ENCODE data around the gene OXT.
"Not testable (repeated sequence)": the region's sequence is repeated elsewhere in the genome, so short reads cannot be mapped to it uniquely, and the experiment has no call there.

Gene OXT

DNA sequence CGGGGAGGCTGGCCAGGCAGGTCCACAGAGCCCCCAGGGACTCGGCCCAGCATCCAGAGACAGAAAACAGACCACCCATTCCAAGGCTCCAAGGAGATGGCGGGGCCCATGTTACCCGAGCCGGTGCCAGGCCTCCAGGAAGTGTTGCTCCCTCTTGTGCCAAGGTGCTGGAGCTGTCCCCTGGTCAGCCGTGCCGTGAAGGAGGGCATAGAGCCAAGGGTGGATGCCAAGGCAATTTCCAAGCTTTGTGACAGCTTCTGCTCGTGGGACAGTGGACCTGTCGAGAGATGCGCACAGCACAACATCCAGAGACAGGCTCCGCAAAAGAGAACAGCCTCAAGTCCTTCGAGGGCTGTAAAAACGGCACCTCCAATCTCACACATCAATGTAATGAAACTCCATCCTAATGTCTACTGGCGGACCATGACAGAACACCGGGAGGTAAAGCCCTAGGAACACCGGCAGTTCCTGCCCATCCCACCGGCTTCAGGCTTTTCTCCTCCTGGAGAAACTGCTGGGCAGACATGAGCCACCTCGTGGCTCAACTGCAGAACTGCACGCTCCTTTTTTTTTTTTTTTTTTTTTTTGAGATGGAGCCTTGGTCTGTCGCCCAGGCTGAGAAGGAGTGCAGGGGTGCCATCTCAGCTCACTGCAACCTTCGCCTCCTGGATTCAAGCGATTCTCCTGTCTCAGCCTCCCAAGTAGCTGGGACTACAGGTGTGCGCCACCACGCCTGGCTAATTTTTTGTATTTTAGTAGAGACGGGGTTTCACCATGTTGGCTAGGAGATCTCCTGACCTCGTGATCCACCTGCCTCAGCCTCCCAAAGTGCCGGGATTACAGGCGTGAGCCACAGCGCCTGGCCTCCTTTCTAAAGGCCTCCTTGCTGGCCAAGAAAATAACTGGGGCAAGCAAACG is 44.0 kb downstream of the OXT start:
- no peak for DNase-seq

DNA sequence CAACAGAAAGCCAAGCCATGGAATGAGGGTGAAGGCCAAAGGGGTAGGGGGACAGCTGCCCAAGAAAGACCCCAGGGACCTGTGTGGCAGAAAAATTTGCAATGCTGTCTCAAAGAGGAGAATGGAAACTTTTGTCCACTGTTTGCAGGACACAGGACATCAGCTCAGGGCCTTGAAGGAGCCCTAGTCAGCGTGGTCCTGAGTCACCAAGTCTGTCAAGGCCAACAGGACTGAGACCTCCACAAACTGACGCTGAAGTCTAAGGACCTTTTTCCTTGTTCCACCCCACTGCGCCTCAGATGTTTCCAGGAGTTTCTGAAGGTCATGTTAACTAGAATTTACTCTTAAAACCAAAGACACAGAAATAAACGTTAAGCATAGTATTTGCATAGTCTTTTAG is 44.9 kb downstream of the OXT start:
- no peak for DNase-seq

DNA sequence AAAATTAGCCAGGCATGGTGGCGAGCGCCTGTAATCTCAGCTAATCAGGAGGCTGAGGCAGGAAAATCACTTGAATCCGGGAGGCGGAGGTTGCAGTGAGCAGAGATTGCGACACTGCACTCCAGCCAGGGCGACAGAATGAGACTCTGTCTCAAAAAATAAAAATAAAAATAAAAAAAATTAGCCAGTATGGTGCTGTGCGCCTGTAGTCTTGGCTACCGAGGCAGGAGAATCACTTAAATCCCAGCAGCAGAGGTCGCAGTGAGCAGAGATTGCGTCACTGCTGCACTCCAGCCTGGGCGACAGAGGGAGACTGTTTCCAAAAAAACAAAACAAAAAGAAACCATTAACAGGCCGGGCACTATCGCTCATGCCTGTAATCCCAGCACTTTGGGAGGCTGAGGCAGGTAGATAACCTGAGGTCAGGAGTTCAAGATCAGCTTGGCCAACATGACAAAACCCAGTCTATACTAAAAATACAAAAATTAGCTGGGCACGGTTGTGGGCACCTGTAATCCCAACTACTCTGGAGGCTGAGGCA is 46.5 kb downstream of the OXT start:
- DNase-seq: not testable (repeated sequence)

DNA sequence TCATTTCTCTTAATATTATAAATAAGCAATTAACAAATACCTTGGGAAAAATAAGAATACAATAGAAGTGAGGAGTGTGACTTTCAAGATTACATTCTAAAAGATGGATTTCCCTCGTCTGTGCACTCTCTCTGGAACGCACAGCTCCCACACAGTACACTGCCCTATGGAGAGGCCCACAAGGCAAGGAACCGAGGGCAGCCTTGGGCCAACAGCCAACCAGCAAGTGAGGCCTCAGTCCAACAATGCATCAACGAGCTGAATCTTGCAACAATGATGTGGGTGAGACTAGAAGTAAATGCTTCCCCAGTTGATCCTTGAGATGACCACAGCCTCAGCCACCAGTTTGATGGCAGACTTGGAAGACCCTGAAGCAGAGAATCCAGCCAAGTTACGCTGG is 47.6 kb downstream of the OXT start:
- DNase-seq: no peak

DNA sequence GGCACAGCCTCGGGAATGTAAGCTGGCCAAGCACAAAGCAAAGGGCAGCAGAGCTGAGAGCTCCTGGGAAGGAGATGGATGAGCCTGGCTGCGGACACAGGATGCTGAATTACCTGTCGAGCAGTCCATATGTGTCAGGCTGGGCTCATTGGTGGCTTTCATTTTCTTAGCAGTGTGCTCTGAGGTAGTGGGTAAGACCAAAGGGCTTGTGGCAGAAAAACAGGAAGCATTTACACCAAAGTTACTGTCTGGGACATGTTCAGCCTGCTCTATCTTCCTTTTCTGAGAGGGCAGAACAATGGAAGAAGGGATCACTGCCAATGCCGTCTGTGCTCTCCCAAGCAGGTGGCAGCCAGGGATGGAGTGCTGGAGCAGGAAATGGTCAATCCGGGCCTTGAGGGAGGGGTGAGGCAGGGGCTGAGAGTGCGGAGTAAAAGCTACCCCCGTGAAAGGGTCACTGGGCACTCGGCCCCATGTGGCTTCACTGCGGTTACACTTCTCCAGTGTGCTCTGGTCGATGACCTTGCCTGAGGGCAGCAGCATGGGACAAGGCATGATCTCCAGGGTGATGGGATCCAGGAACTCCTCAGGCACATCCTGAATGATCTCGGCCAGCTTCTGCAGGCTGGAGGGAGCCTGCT is 50.0 kb downstream of the OXT start:
- no peak for DNase-seq
